ENCODE data around the gene CNTNAP2.
"Not testable (repeated sequence)": the region's sequence is repeated elsewhere in the genome, so short reads cannot be mapped to it uniquely, and the experiment has no call there.

CNTNAP2 gene

DNA sequence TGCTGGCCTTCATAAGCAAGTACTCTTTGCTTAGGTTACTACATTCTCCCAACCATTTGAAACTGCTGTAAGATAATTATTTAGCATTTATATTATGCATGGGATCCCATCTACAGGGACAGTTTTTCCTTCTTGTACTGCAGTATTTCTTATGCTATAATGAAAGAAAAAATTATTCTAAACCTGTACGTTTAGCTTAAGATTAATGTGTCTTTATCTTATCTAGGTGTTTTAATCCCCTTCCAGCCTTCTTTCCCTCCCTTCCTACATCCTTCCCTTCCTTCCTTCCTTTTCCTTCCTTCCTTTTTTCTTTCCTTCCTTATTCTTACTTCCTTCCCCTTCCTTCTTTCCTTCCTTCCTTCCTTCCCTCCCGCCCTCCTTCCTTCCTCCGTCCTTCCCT lies 778.3 kb downstream of the CNTNAP2 start:
- no peak for DNase-seq

DNA sequence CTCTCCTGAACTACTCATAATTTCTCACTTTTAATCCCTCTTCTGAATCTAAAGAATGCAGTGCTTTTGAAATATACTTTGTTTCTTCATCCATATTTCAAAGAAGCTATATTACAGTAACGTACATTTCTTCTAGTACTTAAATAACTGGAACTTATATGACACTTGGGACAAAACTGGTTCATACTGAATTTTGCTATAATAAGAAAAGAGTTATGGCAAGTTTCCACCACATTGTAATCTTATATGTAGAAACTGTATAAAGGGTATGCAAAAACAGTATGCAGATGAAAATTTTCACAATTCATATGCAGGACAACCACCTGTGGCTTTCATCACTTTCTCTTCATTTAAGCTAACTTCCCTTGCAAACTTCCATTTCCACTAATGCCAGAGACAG lies 785.7 kb downstream of the CNTNAP2 start:
- no peak for DNase-seq

DNA sequence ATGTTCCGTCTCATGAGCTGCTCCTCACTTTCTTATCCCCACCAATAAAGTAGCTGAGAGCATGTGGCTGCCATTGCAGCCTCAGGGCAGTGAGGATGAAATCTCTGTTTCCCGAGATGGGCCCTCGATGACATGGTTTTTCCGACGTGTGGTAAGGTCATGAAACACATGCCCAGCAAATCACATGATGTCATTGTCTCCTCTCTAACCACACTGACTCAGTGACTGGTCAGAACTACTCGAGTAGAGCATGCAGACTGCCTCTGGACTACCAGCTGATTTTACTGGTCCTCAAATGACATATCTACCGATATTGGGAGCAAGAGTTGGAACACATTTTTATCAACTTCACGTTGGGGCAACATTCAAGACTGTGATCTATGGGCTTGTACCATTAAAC lies 786.1 kb downstream of the CNTNAP2 start:
- no peak for DNase-seq

DNA sequence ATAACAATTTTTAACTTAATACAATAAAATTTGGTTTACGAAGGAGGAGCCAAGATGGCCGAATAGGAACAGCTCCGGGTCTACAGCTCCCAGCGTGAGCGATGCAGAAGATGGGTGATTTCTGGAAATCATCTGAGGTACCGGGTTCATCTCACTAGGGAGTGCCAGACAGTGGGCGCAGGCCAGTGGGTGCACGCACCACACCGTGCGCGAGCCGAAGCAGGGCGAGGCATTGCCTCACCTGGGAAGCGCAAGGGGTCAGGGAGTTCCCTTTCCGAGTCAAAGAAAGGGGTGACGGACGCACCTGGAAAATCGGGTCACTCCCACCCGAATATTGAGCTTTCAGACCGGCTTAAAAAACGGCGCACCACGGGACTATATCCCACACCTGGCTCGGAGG lies 789.1 kb downstream of the CNTNAP2 start:
- not testable (repeated sequence) for DNase-seq

DNA sequence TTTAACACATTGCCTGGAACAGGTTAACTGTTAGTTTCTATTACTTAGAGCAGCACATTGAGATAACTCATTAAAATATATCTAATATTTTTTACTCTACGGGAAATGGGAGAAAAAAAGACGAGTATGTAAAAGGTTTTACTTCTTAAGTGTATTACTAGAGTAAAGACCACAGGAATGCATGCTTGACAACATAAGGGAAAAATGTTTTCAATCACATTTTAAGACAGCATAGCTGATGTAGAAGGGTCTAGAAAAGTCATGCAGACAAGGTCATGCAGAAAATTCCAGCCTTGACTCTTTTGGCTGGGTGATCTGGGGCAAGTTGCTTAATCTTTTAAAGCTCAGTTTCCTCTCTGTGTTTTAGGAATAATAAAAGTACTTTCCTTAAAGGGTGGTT lies 806.2 kb downstream of the CNTNAP2 start:
- peak; percentile 49 for DNase-seq

DNA sequence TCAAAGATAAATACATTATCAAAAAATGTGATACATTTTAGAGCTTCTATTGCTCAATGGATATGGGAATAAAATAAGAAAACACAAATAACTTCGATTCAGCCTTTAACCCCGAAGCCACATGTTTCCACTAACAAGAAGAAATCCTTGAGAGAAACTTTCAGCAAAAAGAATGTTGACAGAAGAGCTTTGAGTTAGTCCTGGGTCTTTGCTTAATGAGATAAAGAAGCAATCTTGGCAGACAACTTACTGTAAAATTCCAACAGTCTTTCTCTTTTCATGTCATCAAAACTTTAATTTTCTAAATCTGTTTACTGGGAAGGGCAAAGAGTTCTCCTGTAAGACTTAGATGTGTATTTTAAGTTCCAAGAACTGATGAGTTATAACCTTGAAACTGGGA lies 810.2 kb downstream of the CNTNAP2 start:
- no peak for DNase-seq

DNA sequence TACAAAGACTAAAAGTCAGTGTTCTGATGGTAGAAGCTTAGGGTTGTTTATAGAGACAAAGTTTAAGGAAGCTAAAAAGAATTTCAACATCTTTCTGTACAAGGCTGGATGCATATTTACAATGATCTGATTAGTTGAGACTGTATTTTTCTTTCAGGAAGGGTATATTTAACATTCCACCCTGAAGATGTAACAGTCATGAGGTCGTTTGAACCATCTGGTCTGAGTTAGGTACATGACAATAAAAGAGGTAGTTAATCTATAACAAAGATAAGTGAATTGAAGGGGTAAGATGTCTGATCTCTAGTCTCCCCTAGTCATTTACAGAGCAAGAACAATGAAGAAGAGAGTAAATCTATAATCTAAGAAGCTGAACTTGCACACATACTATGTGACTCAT lies 821.2 kb downstream of the CNTNAP2 start:
- no peak for DNase-seq

DNA sequence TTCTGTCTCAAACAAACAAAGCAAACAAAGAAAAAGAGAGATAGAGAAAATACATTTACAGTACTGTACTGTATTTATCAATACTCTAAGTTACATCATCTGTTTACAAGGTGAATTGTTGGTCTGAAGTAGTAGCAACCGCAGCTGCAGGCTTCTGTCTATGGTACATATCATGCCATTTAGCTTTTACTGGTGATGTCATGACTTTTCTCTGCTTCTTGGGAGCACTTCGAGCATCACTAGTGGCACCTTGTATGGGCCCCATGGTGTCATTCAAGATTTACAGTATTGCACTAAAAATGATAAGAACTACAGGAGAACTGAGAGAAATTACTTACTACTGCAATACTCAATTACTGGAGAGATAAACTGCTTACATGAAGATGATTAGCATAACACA lies 826.9 kb downstream of the CNTNAP2 start:
- DNase-seq, result no peak

DNA sequence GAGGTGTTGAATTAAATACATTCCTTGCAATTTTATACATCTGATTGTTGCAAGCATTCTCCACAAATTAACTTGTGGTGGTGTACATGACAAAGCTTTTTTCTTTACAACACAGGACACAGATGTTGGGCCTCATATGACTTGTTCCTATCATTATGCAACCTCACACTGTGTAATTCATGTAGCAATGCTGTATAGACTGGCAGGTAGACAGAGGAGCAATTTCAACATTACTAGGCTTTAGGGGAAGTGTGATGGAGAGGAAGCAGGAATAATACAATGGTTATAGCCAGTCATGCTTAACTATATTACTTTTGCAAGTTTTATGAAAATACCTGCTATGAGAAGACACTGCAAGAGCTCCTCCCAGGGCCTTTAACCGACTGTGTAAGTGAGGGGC lies 832.1 kb downstream of the CNTNAP2 start:
- DNase-seq, result no peak

DNA sequence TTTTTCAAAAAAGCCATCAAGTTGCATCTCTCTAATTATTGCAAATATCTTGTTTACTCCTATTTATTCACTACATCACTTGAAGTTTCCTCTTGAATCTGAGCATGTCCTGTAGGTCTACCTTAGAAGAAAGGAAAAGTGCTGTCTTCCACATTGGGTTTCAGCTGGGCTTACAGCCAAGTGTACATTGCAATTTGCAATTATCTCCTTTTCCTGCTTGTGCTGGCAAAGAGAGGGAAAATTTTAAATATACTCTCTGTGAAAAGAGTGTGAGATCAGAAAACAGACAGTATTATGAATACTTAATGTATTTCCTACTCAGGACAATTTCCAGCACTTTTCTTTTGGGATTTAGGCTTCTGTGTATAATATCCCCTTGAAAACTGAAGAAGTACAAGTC lies 839.7 kb downstream of the CNTNAP2 start:
- DNase-seq, result no peak

DNA sequence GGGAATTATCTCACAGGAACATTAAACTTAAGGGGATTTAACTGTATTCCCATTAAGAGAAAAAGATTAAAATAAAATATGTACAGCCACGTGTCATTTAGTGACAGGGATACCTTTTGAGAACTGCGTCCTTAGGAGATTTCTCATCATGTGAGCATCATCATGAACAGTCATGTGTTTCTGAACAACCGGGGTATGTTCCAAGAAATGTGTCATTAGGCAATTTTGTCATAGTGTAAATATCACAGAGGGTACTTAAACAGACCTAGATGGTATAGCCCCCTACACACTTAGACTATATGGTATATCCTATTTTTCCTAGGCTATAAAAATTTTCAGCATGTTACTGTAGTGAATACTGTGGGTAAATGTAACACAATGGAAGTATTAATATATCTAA lies 840.3 kb downstream of the CNTNAP2 start:
- DNase-seq, result peak; percentile 12

DNA sequence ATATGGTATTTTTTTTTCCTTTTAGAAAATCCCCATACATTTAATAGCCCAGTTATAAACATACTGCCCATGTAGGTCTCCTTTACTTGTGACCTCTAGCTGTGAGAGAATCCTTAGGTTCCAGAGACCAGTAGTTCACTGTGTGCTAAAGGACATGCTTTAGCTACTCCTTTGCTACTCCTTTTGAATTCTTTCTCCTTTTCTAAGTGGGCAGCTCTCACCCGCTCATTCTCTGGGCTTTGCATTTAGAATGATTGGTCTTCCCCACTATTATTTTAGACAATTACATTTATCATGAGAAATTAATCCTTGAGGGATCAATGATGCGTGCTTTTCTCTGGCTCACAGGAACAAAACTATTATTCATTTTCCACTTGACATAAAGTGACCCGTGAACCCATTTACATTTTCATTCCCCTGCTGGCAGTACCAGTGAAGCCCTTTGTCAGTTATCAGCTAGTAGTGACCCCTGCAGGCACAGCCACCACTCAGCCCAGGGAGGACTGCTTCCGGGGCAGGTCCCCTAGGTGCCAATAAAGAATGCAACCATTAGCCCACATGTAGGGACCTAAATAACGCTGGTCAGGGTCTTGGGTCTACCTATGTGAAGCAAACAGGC lies 844.3 kb downstream of the CNTNAP2 start:
- no peak for DNase-seq

DNA sequence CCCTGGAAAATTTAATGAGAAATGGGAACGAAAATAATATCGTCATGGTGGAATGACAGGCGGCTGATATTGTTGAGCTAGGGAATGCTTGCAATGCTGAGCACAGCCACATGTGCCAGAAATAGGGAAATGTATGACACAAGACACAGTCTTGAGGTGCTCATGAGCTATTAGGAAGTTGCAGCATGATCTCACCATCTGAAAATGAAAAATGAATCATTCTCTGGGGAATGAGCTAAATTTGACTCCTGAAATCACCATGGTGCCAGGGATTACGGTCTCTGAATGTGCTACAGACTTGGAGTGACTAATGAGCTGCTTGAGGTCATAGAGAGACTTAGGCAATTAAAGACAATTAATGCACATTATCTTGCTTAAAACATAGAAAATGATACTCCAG lies 845.0 kb downstream of the CNTNAP2 start:
- peak; percentile 95 for DNase-seq

DNA sequence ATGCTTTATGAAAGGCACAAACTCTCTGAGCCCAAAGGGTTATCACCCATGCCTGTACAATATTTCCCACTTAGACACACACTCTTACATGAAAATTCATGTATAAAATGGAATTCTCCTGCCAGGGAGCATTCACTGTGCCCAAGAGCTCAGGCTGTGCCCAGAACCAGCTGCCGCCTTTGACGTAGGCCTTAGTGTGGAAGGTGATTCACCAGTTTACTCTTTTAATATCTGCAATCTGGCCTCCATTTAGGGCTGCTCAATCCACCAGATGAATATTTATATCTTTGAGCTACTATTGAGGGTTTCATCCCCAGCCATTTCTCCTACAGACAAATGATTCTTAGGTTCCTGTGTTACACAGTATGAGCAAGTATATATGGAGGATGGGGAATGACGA lies 849.7 kb downstream of the CNTNAP2 start:
- DNase-seq, result no peak

DNA sequence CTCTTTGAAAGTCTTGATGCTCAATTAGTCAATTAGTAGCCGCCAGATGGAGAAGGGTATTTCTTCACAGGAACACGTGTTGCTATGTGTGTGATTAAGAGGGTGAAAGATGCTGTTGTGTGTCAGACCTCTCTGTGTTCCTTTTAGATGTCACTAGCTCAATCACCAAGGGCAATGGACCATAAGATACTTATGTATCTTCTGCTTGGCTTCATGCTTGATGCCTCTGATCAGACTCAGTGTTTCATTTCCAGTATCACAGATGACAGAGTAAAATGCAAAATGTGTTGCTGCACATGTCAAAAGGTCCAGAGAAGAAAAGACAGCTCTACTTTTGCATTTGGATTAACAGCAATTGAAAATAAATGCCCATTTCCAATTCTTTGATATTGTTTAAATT lies 865.9 kb downstream of the CNTNAP2 start:
- DNase-seq, result no peak

DNA sequence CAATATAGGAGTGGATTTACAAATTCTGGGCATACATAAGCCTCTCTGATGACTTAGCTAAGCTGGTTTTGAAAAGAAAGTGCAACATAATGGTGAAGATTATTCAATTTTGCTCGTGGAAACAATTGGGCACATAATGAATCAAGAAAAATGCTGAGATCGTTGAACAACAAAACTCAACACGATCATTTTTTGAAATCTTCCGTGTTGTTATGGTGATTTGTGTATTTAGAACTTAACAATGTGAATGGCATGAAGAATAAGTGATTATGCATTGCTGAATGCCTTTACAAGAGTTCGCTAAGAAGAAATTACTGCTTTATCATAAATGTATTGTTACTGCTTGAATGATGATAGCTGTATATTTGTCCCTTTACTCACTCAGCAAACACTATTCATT lies 875.0 kb downstream of the CNTNAP2 start:
- DNase-seq, result no peak

DNA sequence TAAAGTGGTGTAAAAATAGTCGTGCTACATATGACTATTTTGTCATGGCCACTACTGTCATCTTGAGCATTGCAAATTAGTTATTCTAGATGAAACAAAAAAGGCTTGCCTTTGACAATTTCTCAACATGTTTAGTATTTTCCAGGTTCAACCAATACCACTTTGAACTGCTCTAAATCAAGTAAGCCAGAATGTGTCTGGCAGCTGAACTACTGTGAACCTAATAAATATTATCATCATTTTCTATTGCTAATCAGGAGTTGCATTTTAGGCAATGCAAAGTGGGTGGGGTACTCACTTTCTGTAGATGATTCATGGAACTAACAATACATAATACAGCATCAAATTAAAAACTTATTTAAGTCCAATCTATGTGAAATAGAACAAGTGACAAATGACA lies 877.2 kb downstream of the CNTNAP2 start:
- no peak for DNase-seq

DNA sequence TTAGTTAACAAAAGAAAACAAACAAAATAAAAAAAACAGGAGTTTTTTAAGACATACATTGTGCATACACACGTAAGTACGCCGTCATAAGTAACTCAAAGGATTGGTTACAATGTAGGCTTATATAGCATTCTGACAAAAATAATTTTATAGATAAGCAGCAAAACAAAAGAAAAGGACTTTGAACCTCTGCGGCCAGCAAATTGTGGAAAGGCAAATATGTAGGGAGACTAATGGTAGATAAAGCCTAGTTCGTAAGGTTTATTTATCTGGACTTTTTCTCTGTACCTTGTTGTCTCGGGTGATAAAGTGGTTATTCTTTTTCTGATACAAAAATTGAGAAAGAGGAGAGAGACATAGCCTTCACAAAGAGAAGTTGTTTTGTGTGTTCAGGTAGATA lies 891.9 kb downstream of the CNTNAP2 start:
- no peak for DNase-seq

DNA sequence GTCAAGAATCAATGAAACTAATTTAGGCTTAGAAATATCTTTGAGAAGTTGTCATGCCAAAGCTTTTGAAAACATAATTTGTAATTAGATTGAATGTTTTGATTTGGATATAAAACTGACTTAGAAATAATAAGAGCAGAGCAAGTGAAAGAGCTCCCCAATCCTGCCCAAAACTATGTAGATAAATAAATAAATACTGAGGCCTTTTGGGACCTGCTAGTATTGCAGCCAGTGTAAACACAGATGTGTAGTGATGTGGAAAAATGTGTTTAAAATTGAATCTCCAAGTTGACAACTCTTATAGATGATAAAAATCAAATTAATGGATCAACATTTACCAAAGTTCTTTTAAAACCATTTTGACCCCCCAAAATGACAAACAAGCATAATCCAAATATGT lies 896.1 kb downstream of the CNTNAP2 start:
- no peak for DNase-seq

DNA sequence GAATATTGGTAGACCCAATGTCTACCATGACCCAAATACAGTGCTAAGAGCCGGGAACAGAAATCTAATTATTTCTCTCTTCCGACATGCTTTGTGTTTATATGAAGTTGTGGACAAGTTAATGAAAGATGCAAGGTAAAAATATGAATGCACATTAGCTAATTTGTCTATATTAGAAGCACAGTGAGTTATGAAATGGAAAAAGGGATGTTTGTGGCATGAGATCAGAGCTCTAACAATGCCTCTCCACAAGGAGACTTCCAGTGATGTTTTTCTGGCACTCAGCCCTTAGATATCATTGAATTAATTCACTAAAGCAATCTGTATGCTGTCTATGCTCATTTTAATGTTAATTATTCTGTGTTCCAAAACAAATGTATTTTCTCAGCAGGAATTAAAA lies 897.2 kb downstream of the CNTNAP2 start:
- DNase-seq, result peak; percentile 51

DNA sequence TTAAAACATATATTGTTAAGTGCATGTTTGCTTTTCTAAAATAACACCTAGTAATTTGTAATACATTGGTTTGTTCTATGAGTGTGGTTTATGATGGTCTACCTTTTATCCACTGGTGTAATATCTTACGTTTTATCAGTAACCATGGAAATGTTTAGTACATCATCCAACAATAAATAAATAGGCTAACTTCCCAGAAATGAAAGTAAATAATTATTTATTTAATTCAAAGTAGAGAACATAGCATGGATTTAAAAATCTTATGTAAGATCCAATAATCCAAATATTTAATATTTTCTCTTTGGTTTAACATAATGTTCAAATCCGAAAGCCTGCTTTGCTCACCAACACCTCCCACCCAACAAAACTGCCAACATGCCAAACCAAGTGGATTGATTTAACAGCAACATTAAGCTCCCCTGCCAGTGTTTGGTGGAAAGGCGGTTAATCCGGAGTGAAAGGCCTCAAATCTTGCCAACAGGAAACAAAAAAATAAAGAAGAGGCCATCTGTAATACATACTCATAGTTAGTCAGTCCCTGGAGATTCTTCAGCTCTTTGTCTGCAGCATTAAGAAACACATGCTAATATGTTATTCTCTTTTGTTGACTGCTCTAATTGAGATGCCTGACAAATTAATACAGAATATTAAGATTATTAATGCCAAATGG lies 897.8 kb downstream of the CNTNAP2 start:
- peak; percentile 4 for DNase-seq

DNA sequence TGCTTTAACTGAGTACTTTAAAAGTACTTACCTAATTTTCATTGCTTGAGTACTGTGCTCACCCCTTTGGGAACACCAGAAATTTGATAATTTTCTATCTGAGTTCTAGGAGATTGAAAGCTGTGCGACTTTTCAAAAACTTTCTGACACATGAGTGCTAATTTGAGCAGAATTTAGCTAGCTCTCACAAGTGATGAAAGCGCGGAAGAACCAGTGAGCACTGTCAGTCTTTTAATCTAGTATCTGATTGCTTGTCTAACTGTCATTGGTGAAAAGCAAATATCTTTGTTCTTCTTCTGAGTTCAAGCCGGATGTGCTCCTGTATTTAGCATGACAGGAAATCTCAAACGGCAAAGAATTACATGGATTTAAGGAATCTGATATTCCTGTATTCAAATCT lies 899.4 kb downstream of the CNTNAP2 start:
- no peak for DNase-seq

DNA sequence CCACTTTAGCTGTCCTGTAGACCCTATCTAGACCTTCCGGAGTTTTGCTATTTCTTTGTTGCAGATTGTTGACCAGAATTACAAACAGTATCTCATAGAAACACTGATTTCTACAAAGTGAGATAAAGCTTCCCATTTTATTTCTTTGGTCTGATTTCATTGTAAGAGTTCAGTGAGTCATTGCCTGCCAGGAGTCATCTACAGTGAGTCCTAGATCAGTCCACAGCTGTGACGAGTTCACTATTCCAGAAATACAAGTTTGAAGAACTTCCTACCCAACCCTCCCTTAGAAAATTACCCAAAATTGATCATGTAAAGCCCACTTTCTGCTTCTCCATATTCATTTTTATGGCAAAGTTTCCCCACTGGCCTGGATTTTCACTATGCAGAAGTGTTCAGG lies 905.5 kb downstream of the CNTNAP2 start:
- DNase-seq, result no peak

DNA sequence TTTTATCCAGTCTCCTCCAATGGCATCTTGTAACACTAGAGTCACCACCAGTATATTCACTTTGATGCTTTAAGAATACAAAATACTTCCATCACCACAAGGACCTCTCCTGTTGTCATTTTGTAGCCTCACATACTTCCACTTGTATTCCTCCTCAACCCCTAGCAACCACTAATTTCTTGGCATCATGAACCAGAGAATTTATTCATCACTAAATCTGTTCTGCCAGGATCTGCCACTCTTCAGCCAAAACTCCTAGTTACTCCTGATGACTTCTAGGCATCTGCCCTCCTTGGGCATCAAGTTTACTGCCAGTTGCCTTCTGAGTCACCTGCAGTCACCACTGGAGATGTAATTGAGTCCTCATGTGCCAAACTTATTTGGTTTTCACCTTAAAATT lies 906.8 kb downstream of the CNTNAP2 start:
- DNase-seq, result no peak

DNA sequence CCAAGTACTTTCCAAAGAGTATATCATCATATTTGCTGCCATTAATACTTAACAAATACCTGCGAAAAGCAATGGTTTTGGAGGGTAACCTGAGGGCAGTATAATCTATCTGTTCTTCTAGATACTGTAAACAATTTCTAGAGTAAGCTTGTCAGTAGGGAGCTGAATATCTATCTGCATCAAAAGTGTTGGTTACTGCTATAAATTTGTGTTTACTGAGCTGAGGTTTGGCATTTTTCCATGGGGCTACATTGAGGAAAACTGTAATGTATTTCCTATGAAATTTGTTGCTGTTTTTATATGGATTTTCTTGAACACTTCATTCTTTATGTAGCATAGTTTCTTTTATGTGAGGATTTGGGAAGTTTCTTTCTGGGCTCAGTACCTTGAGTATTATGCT lies 913.4 kb downstream of the CNTNAP2 start:
- no peak for DNase-seq
